Endothelial cell of umbilical vein (primary cell): ENCODE data around the gene EIF4G2. TPM values are rescaled to one million over a fixed set of nuclear protein-coding genes. Genes with fewer than 3 reads are reported as not detected.

ENCODE experiments used
- BruUV-seq: library from RNA; stranded (reverse); fragments of 400-500 nt; replicated peaks from 2 replicates; lab custom pipeline; 2021; lab: Mats Ljungman, UMichigan
- CTCF ChIA-PET: fragments of 300-600, 350-600 bp; sonication (Branson Sonifier 250); formaldehyde crosslinking; loops from one replicate; lab custom pipeline; 2021; ENCODE audit warnings: antibody characterized with exemption, inconsistent platforms; lab: Charles Lee
- POLR2A ChIA-PET: fragments of 300-600, 350-600 bp; sonication (Branson Sonifier 250); formaldehyde crosslinking; loops from one replicate; lab custom pipeline; 2021; ENCODE audit warnings: antibody characterized with exemption, inconsistent platforms; lab: Charles Lee
- DNase-seq: peaks from one replicate; pipeline ENCODE4 v3.0.0-alpha.2; 2011; ENCODE audit warnings: low read depth, low spot score
- FAIRE-seq: peaks from 2 replicates; lab custom pipeline; 2011; peaks lifted over from hg19 to GRCh38; lab: Jason Lieb, UNC
- H2AFZ ChIP-seq: 2 replicates; pipeline ENCODE4 v1.6.0; 2012; ENCODE audit warnings: low read depth, low read length, control low read depth, inconsistent platforms
- H3K27ac ChIP-seq: 2 replicates; pipeline ENCODE4 v1.5.1; 2011; ENCODE audit warnings: low read depth, mild to moderate bottlenecking, control low read depth, low read length, moderate library complexity; ENCODE audit not compliant: insufficient read depth
- H3K27me3 ChIP-seq, 2 experiments: 2 replicates each; pipeline versions ENCODE4 v1.6.0 to v1.6.1; 2011; ENCODE audit warnings: low read length in 2 of 2, mixed read lengths in 1 of 2; ENCODE audit not compliant: control insufficient read depth in 2 of 2, insufficient read depth in 2 of 2
- H3K36me3 ChIP-seq, 2 experiments: 2 replicates in 1 of 2; 3 replicates in 1 of 2; pipeline ENCODE4 v1.5.1; 2011; ENCODE audit warnings: low read length in 2 of 2, mild to moderate bottlenecking in 1 of 2, moderate library complexity in 1 of 2; ENCODE audit not compliant: control insufficient read depth in 2 of 2, insufficient read depth in 2 of 2; ENCODE audit errors: extremely low read depth in 1 of 2
- H3K4me1 ChIP-seq: 3 replicates; pipeline ENCODE4 v1.5.1; 2011; ENCODE audit warnings: mild to moderate bottlenecking, low read length; ENCODE audit not compliant: control insufficient read depth, insufficient read depth; ENCODE audit errors: extremely low read depth
- H3K4me2 ChIP-seq: 2 replicates; pipeline ENCODE4 v1.6.1; 2011; ENCODE audit warnings: low read length, control low read depth, mixed read lengths; ENCODE audit not compliant: insufficient read depth
- H3K4me3 ChIP-seq, 3 experiments: fragments of 200-600 bp in 1 of 3; sonication (generic), shearing (Covaris generic) in 1 of 3; replicated peaks in 1 of 3; 2 replicates each; pipeline ENCODE4 v1.5.1; 2011 to 2016; ENCODE audit warnings: control low read depth in 3 of 3, low read length in 3 of 3, mild to moderate bottlenecking in 2 of 3, inconsistent platforms in 1 of 3, low read depth in 1 of 3, moderate library complexity in 1 of 3; ENCODE audit not compliant: insufficient read depth in 1 of 3
- H3K79me2 ChIP-seq: 2 replicates; pipeline ENCODE4 v1.6.0; 2012; ENCODE audit warnings: low read length, inconsistent platforms; ENCODE audit not compliant: control insufficient read depth, insufficient read depth
- H3K9ac ChIP-seq: replicated peaks from 2 replicates; pipeline ENCODE3; 2011; ENCODE audit warnings: low read length, control low read depth; ENCODE audit not compliant: insufficient read depth; ENCODE audit errors: extremely low read depth
- H3K9me1 ChIP-seq: replicated peaks from 3 replicates; pipeline ENCODE4 v1.6.0; 2011; ENCODE audit warnings: mild to moderate bottlenecking, low read length; ENCODE audit not compliant: control insufficient read depth, insufficient read depth; ENCODE audit errors: extremely low read depth
- H3K9me3 ChIP-seq: replicated peaks from 2 replicates; pipeline ENCODE4 v1.5.1; 2012; ENCODE audit warnings: low read length, inconsistent platforms; ENCODE audit not compliant: control insufficient read depth, insufficient read depth
- H4K20me1 ChIP-seq: replicated peaks from 2 replicates; pipeline ENCODE3; 2011; ENCODE audit warnings: mild to moderate bottlenecking, low read length; ENCODE audit not compliant: control insufficient read depth, insufficient read depth; ENCODE audit errors: extremely low read depth
- EZH2 ChIP-seq: IDR thresholded peaks from 2 replicates; pipeline ENCODE4 v1.6.1; 2012; ENCODE audit warnings: borderline replicate concordance, low read depth, mild to moderate bottlenecking, moderate library complexity, low read length, inconsistent platforms; ENCODE audit not compliant: severe bottlenecking
- FOS ChIP-seq: IDR thresholded peaks from 2 replicates; pipeline ENCODE4 v1.6.1; 2011; ENCODE audit warnings: mild to moderate bottlenecking, low read length, moderate library complexity, borderline replicate concordance; ENCODE audit not compliant: insufficient read depth
- GATA2 ChIP-seq: IDR thresholded peaks from 2 replicates; pipeline ENCODE4 v1.7.0; 2011; ENCODE audit warnings: low read depth, mild to moderate bottlenecking, moderate library complexity, mixed read lengths, low read length; ENCODE audit not compliant: insufficient read length, insufficient read depth
- JUN ChIP-seq: IDR thresholded peaks from 2 replicates; pipeline ENCODE4 v1.6.1; 2011; ENCODE audit warnings: borderline replicate concordance, low read depth; ENCODE audit not compliant: insufficient read length, insufficient read depth
- MAX ChIP-seq: IDR thresholded peaks from 2 replicates; pipeline ENCODE4 v1.6.1; 2011; ENCODE audit not compliant: insufficient read depth, insufficient read length
- MYC ChIP-seq: IDR thresholded peaks from one replicate; pipeline ENCODE4 v1.6.1; 2011; ENCODE audit warnings: mild to moderate bottlenecking, low read depth, low read length
- POLR2A ChIP-seq: IDR thresholded peaks from 2 replicates; pipeline ENCODE4 v1.6.1; 2012; ENCODE audit warnings: low read depth, mild to moderate bottlenecking, control low read depth, low read length
- POLR2AphosphoS5 ChIP-seq: IDR thresholded peaks from 2 replicates; pipeline ENCODE4 v1.6.1; 2012; ENCODE audit warnings: low read depth, mild to moderate bottlenecking, control low read depth, low read length, moderate library complexity; ENCODE audit not compliant: insufficient read depth
- dilution Hi-C: fragments of 300-500 bp; cut with MboI; formaldehyde crosslinking; loops from one replicate; pipeline ENCODE4 v1.15.0; 2019; ENCODE audit warnings: low sequenced_read_pairs; ENCODE audit not compliant: extremely low pct_ligation_motif_present
- intact Hi-C: fragments of 100-400 bp; cut with micrococcal nuclease; formaldehyde crosslinking; loops from one replicate; pipeline ENCODE4 v1.10.0; 2022
- polyA plus RNA-seq, 4 experiments: library from polyadenylated mRNA; depleted of rRNA in 3 of 4; stranded (reverse) in 3 of 4; unstranded in 1 of 4; fragments of >200 nt; gene quantifications; 2 replicates each; pipeline versions ENCODE4 v1.2.1 to v1.2.3, GENCODE V29; 2011 to 2012; ENCODE audit warnings: missing spikeins in 1 of 4
- total RNA-seq: library from RNA; stranded (reverse); gene quantifications from 2 replicates; pipeline ENCODE4 v1.2.3, GENCODE V29; 2021
- TF ChIP-seq, protein P1 (sequence below), 2 donors: IDR thresholded peaks; 1 replicate in 1 of 2; 2 replicates in 1 of 2; pipeline ENCODE4 v1.5.1; 2011; ENCODE audit warnings: low read length in 2 of 2, mild to moderate bottlenecking in 2 of 2, moderate library complexity in 2 of 2, control low read depth in 1 of 2, inconsistent platforms in 1 of 2, low read depth in 1 of 2; ENCODE audit not compliant: insufficient read depth in 1 of 2; ENCODE audit errors: extremely low read depth in 1 of 2

Gene EIF4G2
- total and polyA plus RNA-seq, 2 donors (not counting 3 experiments of a cell fraction or from before 2014, with no cell fraction given): 382 to 1,194 TPM

GRCh38 chr11:10828402-10828801 is 19.7 kb upstream of the EIF4G2 start:
- H3K9ac ChIP-seq: no peak overlapping the region
- no peaks in the 10 kb centered on the region for H3K9me3 ChIP-seq
- no TSS peak for BruUV-seq
- FAIRE-seq: no peak
- no peaks in the 10 kb centered on the region for H3K79me2 ChIP-seq
- TF ChIP-seq, protein P1, sequence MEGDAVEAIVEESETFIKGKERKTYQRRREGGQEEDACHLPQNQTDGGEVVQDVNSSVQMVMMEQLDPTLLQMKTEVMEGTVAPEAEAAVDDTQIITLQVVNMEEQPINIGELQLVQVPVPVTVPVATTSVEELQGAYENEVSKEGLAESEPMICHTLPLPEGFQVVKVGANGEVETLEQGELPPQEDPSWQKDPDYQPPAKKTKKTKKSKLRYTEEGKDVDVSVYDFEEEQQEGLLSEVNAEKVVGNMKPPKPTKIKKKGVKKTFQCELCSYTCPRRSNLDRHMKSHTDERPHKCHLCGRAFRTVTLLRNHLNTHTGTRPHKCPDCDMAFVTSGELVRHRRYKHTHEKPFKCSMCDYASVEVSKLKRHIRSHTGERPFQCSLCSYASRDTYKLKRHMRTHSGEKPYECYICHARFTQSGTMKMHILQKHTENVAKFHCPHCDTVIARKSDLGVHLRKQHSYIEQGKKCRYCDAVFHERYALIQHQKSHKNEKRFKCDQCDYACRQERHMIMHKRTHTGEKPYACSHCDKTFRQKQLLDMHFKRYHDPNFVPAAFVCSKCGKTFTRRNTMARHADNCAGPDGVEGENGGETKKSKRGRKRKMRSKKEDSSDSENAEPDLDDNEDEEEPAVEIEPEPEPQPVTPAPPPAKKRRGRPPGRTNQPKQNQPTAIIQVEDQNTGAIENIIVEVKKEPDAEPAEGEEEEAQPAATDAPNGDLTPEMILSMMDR (IDR thresholded peaks at IDR 0.05; ENCODE audit: extremely low read depth in 1 of 2, insufficient read depth in 1 of 2, low read depth in 1 of 2, low read length in 2 of 2): no peak
- no peak for TF ChIP-seq POLR2AphosphoS5
- H4K20me1 ChIP-seq: no peaks in the 10 kb centered on the region
- no peaks in the 10 kb centered on the region for H3K4me1 ChIP-seq
- no peak overlapping the region for H2AFZ ChIP-seq
- ChIA-PET CTCF (interaction anchor here (1.4 kb wide), 1 partner anchor 19 kb away, joined by 4 read pairs; no protein-coding TSS in a partner anchor), POLR2A (interaction anchor here (0.6 kb wide), 1 partner anchor 1959 kb away, joined by 5 read pairs; no protein-coding TSS in a partner anchor)
- H3K9me1 ChIP-seq: no peaks in the 10 kb centered on the region
- dilution Hi-C loops: no loop called here
- no peak overlapping the region for H3K4me2 ChIP-seq
- no peak for DNase-seq
- H3K27ac ChIP-seq: no peak overlapping the region
- no peaks in the 10 kb centered on the region for H3K36me3 ChIP-seq
- H3K4me3 ChIP-seq: no peak overlapping the region
- no peaks in the 10 kb centered on the region for H3K27me3 ChIP-seq
- intact Hi-C loops: no loop called here

- no peaks in the 10 kb centered on the region for H3K9me1 ChIP-seq
- H4K20me1 ChIP-seq: no peaks in the 10 kb centered on the region
- H3K27ac ChIP-seq: no peak overlapping the region
- H3K9ac ChIP-seq: no peak overlapping the region
- H3K4me1 ChIP-seq: no peaks in the 10 kb centered on the region
- ChIA-PET CTCF (no interaction called here), POLR2A (interaction anchor here (1.0 kb wide), 1 partner anchor 16 kb away, joined by 3 read pairs; the partner anchor contains the start of gene EIF4G2)
- dilution Hi-C loops: no loop called here
- no peak for TF ChIP-seq EZH2
- TF ChIP-seq JUN: no peak
- no peak for TF ChIP-seq FOS
- TF ChIP-seq MYC: no peak
- no peak for TF ChIP-seq GATA2
- no peak for TF ChIP-seq MAX
- TF ChIP-seq, protein P1 (IDR thresholded peaks at IDR 0.05; ENCODE audit: extremely low read depth in 1 of 2, insufficient read depth in 1 of 2, low read depth in 1 of 2, low read length in 2 of 2): no peak
- no peak for TF ChIP-seq POLR2A
- TF ChIP-seq POLR2AphosphoS5: no peak
- H3K4me2 ChIP-seq: no peak overlapping the region
- H3K4me3 ChIP-seq: no peak overlapping the region
- H3K36me3 ChIP-seq: no peaks in the 10 kb centered on the region
- H3K79me2 ChIP-seq: no peaks in the 10 kb centered on the region
- intact Hi-C loops: no loop called here
- BruUV-seq: no TSS peak
- H3K9me3 ChIP-seq: no peaks in the 10 kb centered on the region
- no peak overlapping the region for H2AFZ ChIP-seq
- H3K27me3 ChIP-seq: no peaks in the 10 kb centered on the region
- FAIRE-seq (no peak), DNase-seq (no peak)
These were observed 16.2 kb upstream of the EIF4G2 start for GRCh38 chr11:10824888-10825287.
